ENCODE results near the gene POLR2M. TPM values are rescaled to one million over a fixed set of nuclear protein-coding genes. Genes with fewer than 3 reads are reported as not detected.

Gene POLR2M
- total RNA-seq, 1 donor from 2014 or later: 53.6 TPM

- no peaks in the 10 kb centered on the region for H3K9me3 ChIP-seq (replicated peaks)
- peak overlapping the region; percentile 39 for H3K27ac ChIP-seq (replicated peaks)
- TF ChIP-seq CTCF (IDR thresholded peaks at IDR 0.05; ENCODE audit: borderline replicate concordance): no peak
- H3K27me3 ChIP-seq (ENCODE audit: low read depth): no peaks in the 10 kb centered on the region
- H3K4me3 ChIP-seq: no peak overlapping the region
- intact Hi-C loops (cut with micrococcal nuclease): loop anchor here (10.0 kb wide), 1 partner anchor 189 kb away; no protein-coding TSS in a partner anchor
- peaks cover 20% of the 10 kb centered on the region for H3K36me3 ChIP-seq
- H3K4me1 ChIP-seq: peaks cover 73% of the 10 kb centered on the region
- DNase-seq: no peak
Measured at GRCh38 chr15:57675481-57676181, 30.9 kb upstream of the POLR2M start.

- no peak for TF ChIP-seq CTCF (IDR thresholded peaks at IDR 0.05; ENCODE audit: borderline replicate concordance)
- no peak overlapping the region for H3K27ac ChIP-seq (replicated peaks)
- no peaks in the 10 kb centered on the region for H3K27me3 ChIP-seq (ENCODE audit: low read depth)
- peaks cover 82% of the 10 kb centered on the region for H3K4me1 ChIP-seq
- H3K4me3 ChIP-seq: no peak overlapping the region
- peaks cover 20% of the 10 kb centered on the region for H3K36me3 ChIP-seq
- no peaks in the 10 kb centered on the region for H3K9me3 ChIP-seq (replicated peaks)
- intact Hi-C loops (cut with micrococcal nuclease): loop anchor here (10.0 kb wide), 1 partner anchor 188 kb away; no protein-coding TSS in a partner anchor
- DNase-seq: no peak
Measured at GRCh38 chr15:57676585-57676984, 29.9 kb upstream of the POLR2M start.

- no peaks in the 10 kb centered on the region for H3K27me3 ChIP-seq (ENCODE audit: low read depth)
- H3K4me1 ChIP-seq: peaks cover 82% of the 10 kb centered on the region
- no peak for DNase-seq
- peaks cover 20% of the 10 kb centered on the region for H3K36me3 ChIP-seq
- no peak overlapping the region for H3K4me3 ChIP-seq
- no peak for TF ChIP-seq CTCF (IDR thresholded peaks at IDR 0.05; ENCODE audit: borderline replicate concordance)
- no peaks in the 10 kb centered on the region for H3K9me3 ChIP-seq (replicated peaks)
- intact Hi-C loops (cut with micrococcal nuclease): loop anchor here (10.0 kb wide), 1 partner anchor 188 kb away; no protein-coding TSS in a partner anchor
- no peak overlapping the region for H3K27ac ChIP-seq (replicated peaks)
Measured at GRCh38 chr15:57677204-57677603, 29.3 kb upstream of the POLR2M start.

- Histone ChIP-seq H3K4me1 (peaks cover 84% of the 10 kb centered on the region), H3K27me3 (ENCODE audit: low read depth) (no peaks in the 10 kb centered on the region), H3K4me3 (no peak overlapping the region), H3K36me3 (peaks cover 31% of the 10 kb centered on the region), H3K27ac (replicated peaks) (peak overlapping the region; percentile 67), H3K9me3 (replicated peaks) (no peaks in the 10 kb centered on the region)
- TF ChIP-seq CTCF (IDR thresholded peaks at IDR 0.05; ENCODE audit: borderline replicate concordance): no peak
- DNase-seq: no peak
- intact Hi-C loops (cut with micrococcal nuclease): no loop called here
Measured at GRCh38 chr15:57680021-57680420, 26.5 kb upstream of the POLR2M start.

- intact Hi-C loops (cut with micrococcal nuclease): no loop called here
- Histone ChIP-seq H3K27me3 (ENCODE audit: low read depth) (no peaks in the 10 kb centered on the region), H3K4me1 (peaks cover 84% of the 10 kb centered on the region)
Measured at GRCh38 chr15:57681011-57681410, 25.5 kb upstream of the POLR2M start.

More at GRCh38 chr15:57681011-57681410, 25.5 kb upstream of the POLR2M start:
- H3K9me3 ChIP-seq (replicated peaks): no peaks in the 10 kb centered on the region
- peak overlapping the region; percentile 67 for H3K27ac ChIP-seq (replicated peaks)
- no peak for DNase-seq
- TF ChIP-seq CTCF (IDR thresholded peaks at IDR 0.05; ENCODE audit: borderline replicate concordance): no peak
- no peak overlapping the region for H3K4me3 ChIP-seq
- H3K36me3 ChIP-seq: peaks cover 22% of the 10 kb centered on the region

All from left ventricle myocardium inferior (tissue), 1 donor.